Natural killer cell (primary cell): ENCODE results near the gene PCGF3. TPM values are rescaled to one million over a fixed set of nuclear protein-coding genes. Genes with fewer than 3 reads are reported as not detected.
"Not testable (repeated sequence)": the region's sequence is repeated elsewhere in the genome, so short reads cannot be mapped to it uniquely, and the experiment has no call there.

ENCODE experiments used
- ATAC-seq, 3 donors: fragments of 150-1000 bp in 2 of 3; fragments of 200-7000 bp in 1 of 3; cut with Tn5 transposase; 1 replicate in 1 of 3; 2 replicates in 2 of 3; pipeline ENCODE4 v1.10.0; 2021; ENCODE audit warnings: mild to moderate bottlenecking in 2 of 3, moderate library complexity in 2 of 3
- DNase-seq, 2 donors: peaks; one replicate each; pipeline versions ENCODE4 v3.0.0 to v3.0.0-alpha.2; 2013 to 2021; ENCODE audit warnings: mixed read lengths in 1 of 2
- H3K27ac ChIP-seq: one replicate; pipeline ENCODE4 v1.5.1; 2013; ENCODE audit warnings: mild to moderate bottlenecking, low read length
- H3K27me3 ChIP-seq: one replicate; pipeline ENCODE4 v1.6.1; 2013; ENCODE audit warnings: low read length; ENCODE audit not compliant: control insufficient read depth, insufficient read depth
- H3K36me3 ChIP-seq: one replicate; pipeline ENCODE4 v1.6.1; 2013; ENCODE audit warnings: low read length; ENCODE audit not compliant: control insufficient read depth, insufficient read depth
- H3K4me1 ChIP-seq: one replicate; pipeline ENCODE4 v1.6.1; 2013; ENCODE audit warnings: low read length; ENCODE audit not compliant: control insufficient read depth, insufficient read depth
- H3K4me3 ChIP-seq: one replicate; pipeline ENCODE4 v1.5.1; 2013; ENCODE audit warnings: low read length
- H3K9me3 ChIP-seq: one replicate; pipeline ENCODE4 v1.6.1; 2013; ENCODE audit warnings: low read length; ENCODE audit not compliant: control insufficient read depth, insufficient read depth
- H3K27ac Mint-ChIP-seq, 2 donors: one replicate each; pipeline ENCODE4 v1.8.0; 2022; ENCODE audit warnings: mild to moderate bottlenecking in 2 of 2, mixed read lengths in 2 of 2, moderate library complexity in 1 of 2
- H3K27me3 Mint-ChIP-seq, 2 donors: one replicate each; pipeline ENCODE4 v1.8.0; 2022; ENCODE audit warnings: low read depth in 2 of 2, mixed read lengths in 2 of 2
- H3K36me3 Mint-ChIP-seq: one replicate; pipeline ENCODE4 v1.8.0; 2022; ENCODE audit warnings: mixed read lengths
- H3K4me1 Mint-ChIP-seq, 2 donors: one replicate each; pipeline ENCODE4 v1.8.0; 2022; ENCODE audit warnings: mixed read lengths in 2 of 2
- H3K4me3 Mint-ChIP-seq: one replicate; pipeline ENCODE4 v1.8.0; 2022; ENCODE audit warnings: mild to moderate bottlenecking, moderate library complexity, mixed read lengths
- H3K9me3 Mint-ChIP-seq, 2 donors: one replicate each; pipeline ENCODE4 v1.8.0; 2022; ENCODE audit warnings: mixed read lengths in 2 of 2
- CTCF ChIP-seq: fragments of 200-600 bp; IDR thresholded peaks from one replicate; pipeline ENCODE4 v1.8.0; 2022; ENCODE audit warnings: antibody characterized with exemption
- WGBS: methylation state at CpG from one replicate; pipeline ENCODE4 v1.1.7; 2013; ENCODE audit warnings: missing lambda C conversion rate; ENCODE audit not compliant: insufficient coverage; 5-methylcytosine and 5-hydroxymethylcytosine counted together
- intact Hi-C: fragments of 100-400 bp; cut with micrococcal nuclease; formaldehyde crosslinking; loops from one replicate; pipeline ENCODE4 v1.14.2; 2022
- total RNA-seq, 4 donors: library from RNA; stranded (reverse); fragments of 120-200 nt in 1 of 4; gene quantifications; one replicate each; pipeline versions ENCODE4 v1.2.3 to v1.2.4, GENCODE V29; 2013 to 2022

PCGF3 gene
- total RNA-seq, 3 donors from 2014 or later (not counting 1 experiment from before 2014, with no cell fraction given) = 71.2 to 101 (median 97.2) TPM

GRCh38 chr4:777520-778262 is 72.1 kb downstream of the PCGF3 start:
- H3K27me3 ChIP-seq = no peaks in the 10 kb centered on the region
- H3K27ac ChIP-seq = no peak overlapping the region
- H3K4me3 ChIP-seq = no peak overlapping the region
- no peak for DNase-seq
- Mint-ChIP-seq H3K4me3 (no peak overlapping the region), H3K4me1 (peaks cover 60 to 75% of the 10 kb centered on the region in 2 donors), H3K27me3 (no peaks in the 10 kb centered on the region), H3K27ac (peak overlapping the region; percentile 60 to 73), H3K36me3 (no peaks in the 10 kb centered on the region), H3K9me3 (no peaks in the 10 kb centered on the region)
- peaks cover 62% of the 10 kb centered on the region for H3K4me1 ChIP-seq
- intact Hi-C loops = no loop called here
- H3K9me3 ChIP-seq = no peaks in the 10 kb centered on the region
- ATAC-seq = no peak
- TF ChIP-seq CTCF = no peak
- H3K36me3 ChIP-seq = peaks cover 17% of the 10 kb centered on the region
- WGBS = 91% methylated on average over 5 of the region's 6 CpGs

- WGBS = 95% methylated on average over 2 of the region's 2 CpGs
- Mint-ChIP-seq H3K4me1 (peaks cover 55 to 62% of the 10 kb centered on the region in 2 donors), H3K9me3 (no peaks in the 10 kb centered on the region), H3K36me3 (no peaks in the 10 kb centered on the region), H3K27ac (peak overlapping the region; percentile 93 to 97), H3K4me3 (peak overlapping the region; percentile 64), H3K27me3 (peaks cover 7 to 10% of the 10 kb centered on the region in 2 donors)
- no peak for TF ChIP-seq CTCF
- ATAC-seq (no peak), DNase-seq (no peak)
- intact Hi-C loops = no loop called here
- no peak overlapping the region for H3K4me3 ChIP-seq
- peaks cover 15% of the 10 kb centered on the region for H3K36me3 ChIP-seq
- H3K27me3 ChIP-seq = peaks cover 3% of the 10 kb centered on the region
- no peak overlapping the region for H3K27ac ChIP-seq
- no peaks in the 10 kb centered on the region for H3K9me3 ChIP-seq
- H3K4me1 ChIP-seq = peaks cover 48% of the 10 kb centered on the region
Observed at GRCh38 chr4:779555-779954, 73.9 kb downstream of the PCGF3 start.

GRCh38 chr4:780255-780654 is 74.6 kb downstream of the PCGF3 start:
- H3K27me3 ChIP-seq = peaks cover 10% of the 10 kb centered on the region
- 79% methylated on average over 10 of the region's 10 CpGs for WGBS
- H3K9me3 Mint-ChIP-seq, H3K9me3 ChIP-seq, H3K27ac ChIP-seq, H3K36me3 Mint-ChIP-seq, H3K4me3 ChIP-seq, ATAC-seq: not testable (repeated sequence)
- DNase-seq = peak in 1 of 2 donors; percentile 6
- peaks cover 14 to 17% of the 10 kb centered on the region in 2 donors for H3K27me3 Mint-ChIP-seq
- H3K4me1 Mint-ChIP-seq = peaks cover 53 to 62% of the 10 kb centered on the region in 2 donors
- peaks cover 14% of the 10 kb centered on the region for H3K36me3 ChIP-seq
- H3K27ac Mint-ChIP-seq = peak overlapping the region; percentile 93 to 97
- intact Hi-C loops = loop anchor here (5.0 kb wide), 1 partner anchor 73 kb away; the partner anchor contains the start of gene PCGF3
- peak overlapping the region; percentile 92 for H3K4me3 Mint-ChIP-seq
- peaks cover 42% of the 10 kb centered on the region for H3K4me1 ChIP-seq

- H3K4me3 ChIP-seq = peak overlapping the region; percentile 97
- peaks cover 18 to 22% of the 10 kb centered on the region in 2 donors for H3K27me3 Mint-ChIP-seq
- no peaks in the 10 kb centered on the region for H3K9me3 ChIP-seq
- H3K27ac ChIP-seq = peak overlapping the region; percentile 77
- H3K27me3 ChIP-seq = peaks cover 11% of the 10 kb centered on the region
- H3K27ac Mint-ChIP-seq = peak overlapping the region; percentile 93 to 97
- H3K36me3 ChIP-seq = peaks cover 13% of the 10 kb centered on the region
- DNase-seq (no peak), ATAC-seq (no peak)
- H3K4me3 Mint-ChIP-seq = peak overlapping the region; percentile 92
- 7% methylated on average over 36 of the region's 38 CpGs for WGBS
- no peaks in the 10 kb centered on the region for H3K36me3 Mint-ChIP-seq
- intact Hi-C loops = loop anchor here (5.0 kb wide), 1 partner anchor 74 kb away; the partner anchor contains the start of gene PCGF3
- H3K9me3 Mint-ChIP-seq = no peaks in the 10 kb centered on the region
- no peak for TF ChIP-seq CTCF
- peaks cover 43% of the 10 kb centered on the region for H3K4me1 ChIP-seq
- H3K4me1 Mint-ChIP-seq = peaks cover 48 to 61% of the 10 kb centered on the region in 2 donors
Observed at GRCh38 chr4:780716-781492, 75.3 kb downstream of the PCGF3 start.
